Left ventricle myocardium inferior (tissue), 1 donor: ENCODE measurements around the gene NANOS3. TPM values are rescaled to one million over a fixed set of nuclear protein-coding genes. Genes with fewer than 3 reads are reported as not detected.

Experiments
- DNase-seq: peaks from one replicate; pipeline ENCODE4 v3.0.0-alpha.2; 2020
- H3K27ac ChIP-seq: fragments of 200-600 bp; replicated peaks from 2 replicates; pipeline ENCODE4 v1.8.0; 2021
- H3K27me3 ChIP-seq: fragments of 200-600 bp; 2 replicates; pipeline ENCODE4 v1.8.0; 2021; ENCODE audit warnings: low read depth
- H3K36me3 ChIP-seq: fragments of 200-600 bp; 2 replicates; pipeline ENCODE4 v1.8.0; 2021
- H3K4me1 ChIP-seq: fragments of 200-600 bp; 2 replicates; pipeline ENCODE4 v1.8.0; 2021
- H3K4me3 ChIP-seq: fragments of 200-600 bp; 2 replicates; pipeline ENCODE4 v1.8.0; 2021; ENCODE audit warnings: mild to moderate bottlenecking, moderate library complexity
- H3K9me3 ChIP-seq: fragments of 200-600 bp; replicated peaks from 2 replicates; pipeline ENCODE4 v1.8.0; 2021
- CTCF ChIP-seq: fragments of 200-600 bp; IDR thresholded peaks from 2 replicates; pipeline ENCODE4 v1.8.0; 2021; ENCODE audit warnings: antibody characterized with exemption, mild to moderate bottlenecking, borderline replicate concordance
- intact Hi-C: fragments of 100-400 bp; cut with micrococcal nuclease; formaldehyde crosslinking; loops from one replicate; pipeline ENCODE4 v1.11.0; 2022
- total RNA-seq: library from RNA; stranded (reverse); fragmentation: NEBNext Ultra II Directional; extraction: Animal tissue kit (Norgen Biotek cat#: 25700); gene quantifications from one replicate; pipeline ENCODE4 v1.2.1, GENCODE V29; 2021
- donor health status: DM: no; HTN: yes; CAD: no; lungs with severe emphysema.

NANOS3 gene
- total RNA-seq, 1 donor from 2014 or later: 1.3 TPM

- intact Hi-C loops: no loop called here
- Histone ChIP-seq H3K9me3 (no peaks in the 10 kb centered on the region), H3K4me1 (peaks cover 7% of the 10 kb centered on the region), H3K27ac (no peak overlapping the region), H3K4me3 (peak overlapping the region; percentile 62), H3K36me3 (no peaks in the 10 kb centered on the region), H3K27me3 (no peaks in the 10 kb centered on the region)
- no peak for TF ChIP-seq CTCF
- no peak for DNase-seq
Observed at GRCh38 chr19:13872339-13872694, 4.6 kb upstream of the NANOS3 start.

GRCh38 chr19:13872695-13873389 lies 4.1 kb upstream of the NANOS3 start:
- DNase-seq: no peak
- no peaks in the 10 kb centered on the region for H3K27me3 ChIP-seq
- H3K4me1 ChIP-seq: peaks cover 7% of the 10 kb centered on the region
- peak overlapping the region; percentile 62 for H3K4me3 ChIP-seq
- intact Hi-C loops: no loop called here
- no peak overlapping the region for H3K27ac ChIP-seq
- H3K9me3 ChIP-seq: no peaks in the 10 kb centered on the region
- peak; percentile 22 for TF ChIP-seq CTCF
- H3K36me3 ChIP-seq: no peaks in the 10 kb centered on the region

GRCh38 chr19:13873834-13874515 lies 3.0 kb upstream of the NANOS3 start:
- intact Hi-C loops: no loop called here
- H3K9me3 ChIP-seq: no peaks in the 10 kb centered on the region
- no peak overlapping the region for H3K27ac ChIP-seq
- H3K27me3 ChIP-seq: no peaks in the 10 kb centered on the region
- no peaks in the 10 kb centered on the region for H3K36me3 ChIP-seq
- no peak for TF ChIP-seq CTCF
- peaks cover 7% of the 10 kb centered on the region for H3K4me1 ChIP-seq
- H3K4me3 ChIP-seq: no peak overlapping the region
- no peak for DNase-seq

- Histone ChIP-seq H3K9me3 (no peaks in the 10 kb centered on the region), H3K4me3 (no peak overlapping the region), H3K27ac (no peak overlapping the region), H3K36me3 (no peaks in the 10 kb centered on the region), H3K4me1 (peaks cover 20% of the 10 kb centered on the region), H3K27me3 (no peaks in the 10 kb centered on the region)
- no peak for DNase-seq
- intact Hi-C loops: no loop called here
- TF ChIP-seq CTCF: no peak
Observed at GRCh38 chr19:13875824-13876223, 1.1 kb upstream of the NANOS3 start.

- no peak for TF ChIP-seq CTCF
- intact Hi-C loops: no loop called here
- DNase-seq: no peak
- Histone ChIP-seq H3K4me3 (no peak overlapping the region), H3K27ac (no peak overlapping the region), H3K4me1 (peaks cover 35% of the 10 kb centered on the region), H3K27me3 (no peaks in the 10 kb centered on the region), H3K36me3 (no peaks in the 10 kb centered on the region), H3K9me3 (no peaks in the 10 kb centered on the region)
Observed at GRCh38 chr19:13877303-13877702, 369 bp downstream of the NANOS3 start.
